GM12801 (cell line): Measurements from ENCODE around the gene FGF2.

ENCODE experiments used
- TF ChIP-seq, protein P1 (sequence below): IDR thresholded peaks from one replicate; pipeline ENCODE4 v1.5.1; 2011; ENCODE audit warnings: control low read depth; ENCODE audit not compliant: insufficient read length; ENCODE audit errors: extremely low read depth

FGF2 gene

DNA sequence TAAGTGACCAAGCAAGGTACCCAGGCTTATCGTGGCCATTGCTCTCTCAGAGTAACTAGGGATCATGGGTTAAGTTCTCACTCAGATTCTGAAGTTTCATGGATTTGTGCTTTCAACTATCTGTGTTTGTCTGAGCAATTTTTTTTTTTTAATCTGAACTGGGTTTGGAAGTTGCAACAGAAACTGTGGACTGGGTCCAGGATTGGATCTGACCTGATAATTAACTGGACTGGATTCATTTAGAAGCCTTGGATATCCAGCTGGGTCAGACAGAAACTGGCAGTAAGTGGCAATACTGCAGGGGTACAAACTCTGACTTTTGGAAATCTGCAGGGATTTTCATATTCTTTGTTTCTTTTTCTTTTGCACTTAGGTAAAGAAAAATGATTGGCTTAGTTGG is 38.7 kb upstream of the FGF2 start:
- TF ChIP-seq, protein P1, sequence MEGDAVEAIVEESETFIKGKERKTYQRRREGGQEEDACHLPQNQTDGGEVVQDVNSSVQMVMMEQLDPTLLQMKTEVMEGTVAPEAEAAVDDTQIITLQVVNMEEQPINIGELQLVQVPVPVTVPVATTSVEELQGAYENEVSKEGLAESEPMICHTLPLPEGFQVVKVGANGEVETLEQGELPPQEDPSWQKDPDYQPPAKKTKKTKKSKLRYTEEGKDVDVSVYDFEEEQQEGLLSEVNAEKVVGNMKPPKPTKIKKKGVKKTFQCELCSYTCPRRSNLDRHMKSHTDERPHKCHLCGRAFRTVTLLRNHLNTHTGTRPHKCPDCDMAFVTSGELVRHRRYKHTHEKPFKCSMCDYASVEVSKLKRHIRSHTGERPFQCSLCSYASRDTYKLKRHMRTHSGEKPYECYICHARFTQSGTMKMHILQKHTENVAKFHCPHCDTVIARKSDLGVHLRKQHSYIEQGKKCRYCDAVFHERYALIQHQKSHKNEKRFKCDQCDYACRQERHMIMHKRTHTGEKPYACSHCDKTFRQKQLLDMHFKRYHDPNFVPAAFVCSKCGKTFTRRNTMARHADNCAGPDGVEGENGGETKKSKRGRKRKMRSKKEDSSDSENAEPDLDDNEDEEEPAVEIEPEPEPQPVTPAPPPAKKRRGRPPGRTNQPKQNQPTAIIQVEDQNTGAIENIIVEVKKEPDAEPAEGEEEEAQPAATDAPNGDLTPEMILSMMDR: no peak

DNA sequence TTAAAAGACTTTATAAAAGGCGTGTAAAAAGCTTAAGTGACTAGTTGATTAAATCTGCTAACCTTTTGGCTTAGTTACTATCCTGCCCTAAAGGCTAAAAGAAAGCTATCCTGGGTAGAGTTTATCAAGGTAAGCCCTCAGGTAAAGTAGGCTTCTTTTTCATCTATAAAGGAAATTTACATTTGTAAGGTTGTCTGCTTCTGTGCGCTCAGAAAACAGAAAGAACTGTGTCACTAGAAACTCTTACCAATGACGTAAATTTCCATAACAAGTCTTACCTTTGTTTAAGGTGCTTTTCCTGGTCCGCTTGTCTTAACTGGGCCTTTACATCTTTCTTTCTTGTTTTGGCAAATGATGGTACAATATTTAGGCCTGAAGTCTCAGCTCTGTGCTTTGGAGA is 37.7 kb upstream of the FGF2 start:
- TF ChIP-seq, protein P1: no peak

DNA sequence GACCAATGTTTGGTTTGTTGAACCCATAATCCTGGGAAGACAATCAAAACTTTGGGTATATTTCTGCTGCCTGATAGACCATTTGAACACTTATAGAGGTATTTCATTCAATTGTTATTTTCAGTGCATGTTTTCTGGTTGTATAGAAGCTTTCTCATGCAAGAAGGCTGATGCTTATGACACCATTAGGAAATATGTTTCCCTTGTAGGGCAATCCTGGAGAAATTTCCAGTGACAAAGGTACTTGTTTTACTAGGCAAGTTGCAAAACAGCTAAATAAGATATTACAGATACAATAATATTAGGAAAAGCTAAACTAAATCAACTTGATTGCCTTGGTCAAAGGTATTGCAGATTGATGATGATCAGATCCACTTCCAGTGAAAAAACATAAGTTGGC is 32.8 kb upstream of the FGF2 start:
- TF ChIP-seq, protein P1: no peak

DNA sequence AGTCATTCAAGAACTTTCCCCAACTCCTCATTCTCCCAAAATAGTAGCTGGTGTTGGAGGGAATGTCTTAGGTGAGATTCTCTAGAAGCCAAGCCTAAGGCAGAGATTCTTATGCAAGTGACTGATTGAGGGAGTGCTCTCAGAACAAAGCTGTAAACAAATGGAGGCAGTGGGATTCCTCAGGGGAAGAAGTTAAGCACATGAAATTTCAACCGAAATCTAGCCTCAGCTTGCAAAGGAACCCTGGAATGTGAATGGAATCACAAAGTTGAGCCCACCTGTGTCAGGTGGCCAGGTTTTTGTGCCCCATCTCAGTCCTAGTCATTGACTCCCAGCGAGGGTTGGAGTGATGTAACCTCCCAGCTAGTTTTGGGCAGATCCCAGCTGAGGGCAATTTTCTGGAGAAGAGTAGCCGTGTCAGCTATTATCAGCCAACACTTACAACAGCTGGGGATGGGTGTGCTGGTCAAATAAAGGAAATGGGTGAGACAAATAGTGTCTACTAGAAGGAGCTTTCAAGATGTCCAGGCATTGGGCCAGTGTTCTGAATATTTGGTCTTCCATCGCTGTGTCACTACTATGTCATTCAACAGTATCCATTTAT is 29.7 kb upstream of the FGF2 start:
- TF ChIP-seq, protein P1: no peak

DNA sequence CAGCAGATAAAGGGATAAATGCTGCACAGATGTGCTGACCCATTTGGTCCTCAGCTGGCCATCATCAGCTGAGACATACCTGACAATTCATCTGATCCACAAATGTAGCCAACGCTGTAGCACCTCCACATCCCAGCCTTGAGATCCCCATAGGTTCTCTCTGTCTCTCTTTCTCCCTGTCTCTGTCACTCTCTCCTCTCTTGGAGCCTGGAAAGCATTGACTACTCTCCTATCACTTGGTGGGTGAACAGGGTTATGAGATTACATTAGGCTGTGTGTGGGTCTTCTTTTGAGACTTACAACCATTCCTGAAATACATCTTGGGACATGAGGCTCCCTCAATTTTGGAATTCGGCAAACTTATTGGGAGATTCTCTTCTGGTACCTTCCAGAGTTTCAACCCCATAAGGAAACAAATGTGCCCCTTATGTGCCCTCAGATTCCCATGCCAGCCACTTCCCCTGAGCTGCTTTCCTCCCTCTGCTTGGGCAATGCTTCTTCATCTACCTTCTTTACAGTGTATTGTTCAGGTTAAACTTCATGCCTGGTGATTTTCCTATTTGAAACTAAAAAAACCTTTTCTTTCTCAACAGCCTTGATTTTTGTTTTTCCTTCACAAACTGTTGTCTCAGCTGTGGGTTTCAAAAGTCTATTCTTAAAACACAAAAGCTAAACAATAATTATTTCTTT is 29.1 kb upstream of the FGF2 start:
- TF ChIP-seq, protein P1: no peak

DNA sequence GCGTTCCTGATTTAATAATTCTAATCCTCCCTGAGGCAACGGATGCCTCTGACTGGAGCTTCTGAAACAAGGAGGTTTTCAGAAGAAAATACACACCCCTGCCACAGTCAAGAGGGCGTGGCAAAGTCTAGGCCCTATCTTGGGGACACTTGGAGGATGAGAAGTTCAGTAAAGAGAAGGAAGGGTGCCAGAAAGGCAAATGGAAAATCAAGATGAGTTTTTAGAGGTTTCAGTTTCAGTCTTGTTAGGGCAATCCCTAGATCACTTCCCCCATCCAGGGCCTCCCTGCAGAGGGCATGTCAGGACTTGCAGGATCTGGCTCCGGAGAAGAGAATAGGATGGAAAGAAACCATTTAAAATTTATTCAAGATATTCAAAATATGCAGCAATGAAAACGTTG is 28.5 kb upstream of the FGF2 start:
- TF ChIP-seq, protein P1: no peak

DNA sequence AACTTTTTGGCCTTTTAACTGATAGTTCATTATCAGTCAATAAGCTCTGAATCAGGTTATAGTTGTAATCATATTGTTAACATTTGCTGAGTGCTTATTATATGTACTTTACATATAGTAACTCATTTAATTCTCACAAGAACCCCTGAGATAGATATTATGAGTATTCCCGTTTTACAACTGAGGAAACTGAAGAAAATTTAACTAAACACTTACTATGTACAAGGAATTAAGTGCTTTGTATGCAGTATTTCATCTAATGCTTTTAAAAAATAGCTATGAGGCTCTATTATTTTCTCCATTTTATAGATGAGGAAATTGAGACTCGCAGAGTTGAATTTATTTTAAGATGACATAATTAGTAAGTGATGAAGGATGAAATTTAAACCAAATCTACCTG is 27.7 kb upstream of the FGF2 start:
- TF ChIP-seq, protein P1: no peak

DNA sequence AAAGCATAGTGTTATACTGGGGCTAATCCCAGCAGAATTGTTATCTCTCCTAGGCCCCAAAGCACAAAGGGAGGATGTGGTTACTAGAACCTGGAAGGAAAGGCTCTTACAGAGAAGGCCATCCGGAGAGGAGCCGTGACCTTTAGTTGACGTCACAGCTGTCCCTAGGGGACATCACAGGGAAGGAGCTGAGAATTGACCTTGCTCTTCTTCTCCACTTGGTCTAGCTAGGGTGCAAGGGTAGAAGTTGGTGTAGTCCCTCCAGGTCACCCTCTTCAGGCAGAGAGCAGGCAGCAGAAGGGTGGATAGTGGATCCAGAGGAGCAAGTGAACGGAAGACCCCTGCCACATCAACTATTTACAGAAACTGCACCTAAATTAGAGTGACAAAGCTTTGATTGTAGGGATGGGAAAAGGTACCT is 22.8 kb upstream of the FGF2 start:
- TF ChIP-seq, protein P1: no peak
